ENCODE measurements around the gene LMX1B.
A peak's percentile ranks its signal among the peaks of the same experiment; 100 is the strongest.

The LMX1B gene

GRCh38 chr9:126674365-126675146 lies 60.8 kb downstream of the LMX1B start:
- no peak for DNase-seq (ENCODE audit: low read depth in 2 of 3, low spot score in 2 of 3)

GRCh38 chr9:126675147-126675467 lies 61.4 kb downstream of the LMX1B start:
- no peak for DNase-seq (ENCODE audit: low read depth in 2 of 3, low spot score in 2 of 3)

- DNase-seq (ENCODE audit: low read depth in 2 of 3, low spot score in 2 of 3) = no peak
Observed at GRCh38 chr9:126676102-126676684, 62.5 kb downstream of the LMX1B start.

DNA sequence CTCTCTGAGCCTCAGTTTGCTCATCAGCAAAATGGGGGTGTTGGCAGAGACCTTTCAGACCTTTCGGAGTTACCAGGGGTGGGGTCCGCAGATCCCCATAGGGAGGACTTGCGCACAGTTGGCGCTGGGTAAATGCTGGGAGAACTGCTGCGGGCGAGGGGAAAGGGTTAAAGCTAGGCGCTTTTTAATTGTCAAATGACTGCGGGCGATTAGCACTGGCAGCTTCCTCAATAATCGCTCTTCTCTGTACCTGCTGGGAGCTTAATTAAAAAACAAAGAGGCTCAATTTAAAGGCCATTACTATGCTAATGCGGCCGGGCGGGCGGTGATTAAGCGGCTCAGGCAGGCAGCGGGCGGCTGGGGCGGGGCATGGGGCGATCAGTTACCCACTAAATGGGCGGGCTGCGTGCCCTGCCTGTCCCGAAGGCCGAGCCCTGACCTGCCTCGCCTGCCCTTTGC lies 63.0 kb downstream of the LMX1B start:
- no peak for DNase-seq (ENCODE audit: low read depth in 2 of 3, low spot score in 2 of 3)

DNA sequence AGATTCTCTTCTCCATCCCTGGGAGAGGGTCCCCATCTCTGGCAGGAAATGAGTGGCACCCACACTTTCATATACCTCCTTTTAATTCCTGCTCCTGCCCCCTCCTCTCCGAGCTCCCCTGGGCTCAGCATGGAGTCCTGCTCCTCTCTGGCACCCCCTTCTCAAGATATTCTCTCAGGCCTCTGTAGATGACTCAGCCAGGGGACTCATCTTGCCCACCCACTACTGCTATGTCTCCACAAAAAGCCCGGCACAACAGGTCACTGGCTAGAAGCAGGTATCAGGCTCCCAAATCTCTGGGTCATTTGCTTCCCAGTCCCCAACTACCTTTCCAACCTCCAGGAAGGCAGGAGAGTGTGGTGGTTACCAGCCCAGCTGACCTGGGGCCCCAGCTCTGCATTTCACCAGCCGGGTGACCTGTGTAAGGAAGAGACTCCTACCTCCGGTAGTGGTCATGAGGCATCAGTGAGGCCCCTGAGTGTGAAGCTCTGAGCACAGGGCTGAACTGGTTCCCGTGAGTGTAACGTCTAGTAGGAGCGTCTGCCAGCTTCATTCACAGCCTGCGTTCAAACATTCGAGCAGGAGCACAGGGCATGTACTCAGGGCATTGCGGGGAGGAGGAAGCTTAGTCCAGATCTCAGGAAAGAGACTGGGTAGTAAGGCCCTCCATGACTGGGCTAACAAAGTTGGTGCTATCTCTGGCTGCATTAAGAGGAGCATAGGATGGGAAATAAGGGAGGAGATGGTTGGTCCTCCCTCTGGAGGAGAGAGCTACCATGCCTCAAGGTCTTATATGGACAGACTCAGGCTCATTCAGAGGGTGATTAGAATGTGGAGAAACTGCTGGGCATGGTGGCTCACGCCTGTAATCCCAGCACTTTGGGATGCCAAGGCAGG lies 63.7 kb downstream of the LMX1B start:
- no peak for DNase-seq (ENCODE audit: low read depth in 2 of 3, low spot score in 2 of 3)

DNA sequence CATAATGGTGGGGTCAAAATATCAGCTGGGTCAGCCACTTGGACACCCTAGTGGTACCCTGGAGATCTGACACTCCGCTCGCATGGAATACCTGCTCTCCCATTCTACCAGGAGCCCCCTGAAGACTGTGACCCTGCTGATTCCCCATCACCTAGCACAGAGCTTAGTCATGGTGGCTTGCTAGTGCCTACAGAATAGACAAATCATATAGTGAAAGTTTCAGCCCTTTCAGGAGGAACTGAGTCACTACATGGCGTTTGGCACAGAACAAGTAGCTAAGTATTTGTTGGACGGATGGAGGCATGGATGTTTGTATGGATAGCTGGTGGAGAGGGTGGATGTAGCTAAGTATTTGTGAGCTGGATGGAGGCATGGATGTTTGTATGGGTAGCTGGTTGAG lies 65.3 kb downstream of the LMX1B start:
- DNase-seq (ENCODE audit: low read depth in 2 of 3, low spot score in 2 of 3) = no peak

DNA sequence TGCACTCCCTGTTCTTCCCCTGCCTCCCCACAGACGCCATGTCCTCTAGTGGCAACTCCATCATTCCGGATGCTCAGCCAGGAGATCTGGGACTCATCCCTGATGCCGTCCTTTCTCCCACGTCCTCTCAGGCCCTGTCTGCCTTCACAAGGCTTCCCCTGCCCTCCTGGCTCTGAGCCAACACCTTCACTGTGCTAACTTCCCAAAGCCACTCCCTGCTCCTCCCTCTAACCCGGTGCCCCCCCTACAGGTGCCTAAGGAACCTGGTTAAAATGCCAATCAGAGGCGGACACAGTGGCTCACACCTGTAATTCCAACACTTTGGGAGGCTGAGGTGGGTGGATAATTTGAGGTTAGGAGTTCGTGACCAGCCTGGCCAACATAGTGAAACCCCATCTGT lies 67.6 kb downstream of the LMX1B start:
- DNase-seq (ENCODE audit: low read depth in 2 of 3, low spot score in 2 of 3) = no peak

- no peak for DNase-seq (ENCODE audit: low read depth in 2 of 3, low spot score in 2 of 3)
Observed at GRCh38 chr9:126682113-126682810, 68.5 kb downstream of the LMX1B start.

- no peak for DNase-seq (ENCODE audit: low read depth in 2 of 3, low spot score in 2 of 3)
Observed at GRCh38 chr9:126682928-126683697, 69.4 kb downstream of the LMX1B start.

DNA sequence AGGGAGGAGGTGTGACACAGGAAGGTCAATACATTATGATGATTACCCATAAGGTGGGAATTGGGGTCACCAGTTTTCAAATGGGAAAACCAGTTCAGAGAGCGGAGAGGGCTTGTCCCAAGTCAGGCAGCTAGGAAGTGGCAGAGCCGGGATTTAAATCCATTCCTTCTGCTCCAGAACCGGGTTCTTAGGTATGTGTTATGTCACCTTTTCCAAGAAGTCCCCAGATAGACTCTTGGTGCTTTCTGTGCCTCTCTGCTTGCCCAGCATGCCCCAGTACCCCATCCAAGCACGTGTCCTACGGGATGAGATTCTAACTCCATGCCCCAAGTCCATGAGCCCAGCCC lies 69.9 kb downstream of the LMX1B start:
- no peak for DNase-seq (ENCODE audit: low read depth in 2 of 3, low spot score in 2 of 3)

DNA sequence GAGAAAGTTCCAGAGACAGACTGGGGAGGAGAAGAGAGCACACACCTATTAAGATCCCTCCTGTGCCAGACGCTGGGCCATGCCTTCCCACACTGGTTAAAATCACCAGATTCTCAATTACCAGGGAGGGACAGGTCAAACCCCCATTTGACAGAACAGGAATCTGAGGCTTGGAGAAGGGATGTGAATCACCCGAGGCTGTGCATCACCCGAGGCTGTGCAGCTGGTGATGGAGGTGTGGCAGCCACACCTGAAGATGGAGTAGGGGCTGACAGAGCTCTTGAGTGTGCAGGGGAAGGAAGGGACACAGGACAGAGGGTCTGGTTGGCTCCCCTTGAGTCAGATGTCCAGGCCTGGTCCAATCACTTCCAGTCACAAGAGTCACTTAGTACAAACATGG lies 70.6 kb downstream of the LMX1B start:
- no peak for DNase-seq (ENCODE audit: low read depth in 2 of 3, low spot score in 2 of 3)

GRCh38 chr9:126684965-126685465 lies 71.3 kb downstream of the LMX1B start:
- DNase-seq (ENCODE audit: low read depth in 2 of 3, low spot score in 2 of 3) = no peak

- no peak for DNase-seq (ENCODE audit: low read depth in 2 of 3, low spot score in 2 of 3)
Observed at GRCh38 chr9:126687930-126688461, 74.3 kb downstream of the LMX1B start.

DNA sequence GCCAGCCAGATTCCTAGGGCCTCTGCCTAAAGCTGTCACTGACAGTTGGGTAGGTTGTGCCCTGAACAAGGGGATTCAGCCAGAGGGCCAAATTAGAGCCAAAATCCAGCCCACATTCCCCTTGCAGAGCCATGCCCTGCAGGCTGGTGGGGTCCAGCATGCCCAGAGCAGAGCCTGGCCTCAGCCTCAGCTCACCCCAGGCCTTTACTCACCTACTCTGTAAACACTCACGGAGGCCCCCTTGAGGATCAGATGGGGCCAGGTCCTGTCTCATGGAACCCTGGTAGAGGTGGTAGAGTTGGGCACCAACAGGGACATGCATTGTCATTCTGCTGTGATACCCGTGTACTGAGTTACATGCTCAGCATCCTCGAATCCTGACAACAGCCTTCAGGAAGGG lies 74.9 kb downstream of the LMX1B start:
- DNase-seq (ENCODE audit: low read depth in 2 of 3, low spot score in 2 of 3) = no peak

GRCh38 chr9:126689027-126689825 lies 75.5 kb downstream of the LMX1B start:
- DNase-seq (ENCODE audit: low read depth in 2 of 3, low spot score in 2 of 3) = no peak

GRCh38 chr9:126690431-126691051 lies 76.8 kb downstream of the LMX1B start:
- DNase-seq (ENCODE audit: low read depth in 2 of 3, low spot score in 2 of 3) = peak in 2 of 3 experiments; percentile 37 to 53

- no peak for DNase-seq (ENCODE audit: low read depth in 2 of 3, low spot score in 2 of 3)
Observed at GRCh38 chr9:126692041-126692758, 78.5 kb downstream of the LMX1B start.

DNA sequence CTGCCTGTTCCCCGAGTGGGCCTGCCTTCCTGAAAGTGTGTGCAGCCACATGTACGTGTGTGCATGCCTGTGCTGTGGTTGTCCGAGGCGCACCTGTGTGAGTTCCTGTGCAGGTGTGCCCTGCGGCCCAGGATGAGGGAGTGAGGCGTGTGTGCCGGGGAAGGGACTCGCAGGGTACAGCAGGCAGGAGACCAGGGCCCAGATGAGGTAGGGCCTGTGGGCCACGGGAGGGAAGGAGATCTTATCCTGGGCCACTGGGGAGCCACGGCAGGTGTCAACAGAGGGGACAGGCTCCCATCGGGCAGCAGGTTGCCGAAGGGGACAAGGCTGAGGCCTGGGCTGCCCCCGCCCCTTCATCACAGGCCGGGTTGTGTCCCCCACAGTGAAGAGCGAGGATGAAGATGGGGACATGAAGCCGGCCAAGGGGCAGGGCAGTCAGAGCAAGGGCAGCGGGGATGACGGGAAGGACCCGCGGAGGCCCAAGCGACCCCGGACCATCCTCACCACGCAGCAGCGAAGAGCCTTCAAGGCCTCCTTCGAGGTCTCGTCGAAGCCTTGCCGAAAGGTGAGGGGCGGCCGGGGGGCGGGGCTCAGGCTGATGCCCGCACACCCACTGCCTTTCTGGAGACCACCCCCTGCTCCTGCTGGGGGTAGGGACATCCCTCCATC lies 79.2 kb downstream of the LMX1B start:
- DNase-seq (ENCODE audit: low read depth in 2 of 3, low spot score in 2 of 3) = no peak
